Measurements from ENCODE around the gene RNLS. TPM values are rescaled to one million over a fixed set of nuclear protein-coding genes. Genes with fewer than 3 reads are reported as not detected.

Gene RNLS
- total RNA-seq, 2 experiments from 2014 or later, result 0.95 to 2.7 TPM

DNA sequence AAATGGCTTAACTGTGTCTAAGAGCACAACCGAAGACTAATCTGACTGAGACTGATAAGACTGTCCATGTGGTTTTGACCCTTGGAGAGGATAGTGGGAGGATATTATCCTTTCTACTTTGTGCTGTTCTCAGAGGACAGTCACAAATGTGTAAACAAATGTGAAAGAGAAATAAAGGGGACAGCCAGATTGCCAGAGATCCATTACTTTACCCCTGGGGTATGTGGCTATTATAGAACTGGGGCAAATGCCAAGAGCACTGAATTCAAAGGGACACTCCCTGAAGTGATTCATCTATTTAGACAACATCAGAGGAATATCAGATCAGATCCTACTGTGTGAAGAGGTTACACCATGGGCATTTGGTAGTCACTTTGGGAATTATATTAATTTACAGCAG lies 154.7 kb downstream of the RNLS start:
- ChIA-PET CTCF (no interaction called here), POLR2A (interaction anchor here (1.0 kb wide), 1 partner anchor 42 kb away, joined by 3 read pairs; no protein-coding TSS in a partner anchor)
- H3K27me3 Mint-ChIP-seq, result no peaks in the 10 kb centered on the region
- H3K4me1 Mint-ChIP-seq (ENCODE audit: low read depth), result peaks cover 14% of the 10 kb centered on the region
- H3K36me3 Mint-ChIP-seq (ENCODE audit: low read depth), result no peaks in the 10 kb centered on the region
- ATAC-seq (ENCODE audit: poor library complexity), result no peak
- TF ChIP-seq, protein P1, sequence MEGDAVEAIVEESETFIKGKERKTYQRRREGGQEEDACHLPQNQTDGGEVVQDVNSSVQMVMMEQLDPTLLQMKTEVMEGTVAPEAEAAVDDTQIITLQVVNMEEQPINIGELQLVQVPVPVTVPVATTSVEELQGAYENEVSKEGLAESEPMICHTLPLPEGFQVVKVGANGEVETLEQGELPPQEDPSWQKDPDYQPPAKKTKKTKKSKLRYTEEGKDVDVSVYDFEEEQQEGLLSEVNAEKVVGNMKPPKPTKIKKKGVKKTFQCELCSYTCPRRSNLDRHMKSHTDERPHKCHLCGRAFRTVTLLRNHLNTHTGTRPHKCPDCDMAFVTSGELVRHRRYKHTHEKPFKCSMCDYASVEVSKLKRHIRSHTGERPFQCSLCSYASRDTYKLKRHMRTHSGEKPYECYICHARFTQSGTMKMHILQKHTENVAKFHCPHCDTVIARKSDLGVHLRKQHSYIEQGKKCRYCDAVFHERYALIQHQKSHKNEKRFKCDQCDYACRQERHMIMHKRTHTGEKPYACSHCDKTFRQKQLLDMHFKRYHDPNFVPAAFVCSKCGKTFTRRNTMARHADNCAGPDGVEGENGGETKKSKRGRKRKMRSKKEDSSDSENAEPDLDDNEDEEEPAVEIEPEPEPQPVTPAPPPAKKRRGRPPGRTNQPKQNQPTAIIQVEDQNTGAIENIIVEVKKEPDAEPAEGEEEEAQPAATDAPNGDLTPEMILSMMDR (IDR thresholded peaks at IDR 0.05), result no peak
- no peaks in the 10 kb centered on the region for H3K27me3 ChIP-seq (ENCODE audit: control insufficient read depth in 1 of 2, insufficient read depth in 2 of 2, low read length in 2 of 2)
- no peak overlapping the region for H3K4me3 ChIP-seq (ENCODE audit: low read length)
- no peak overlapping the region for H3K27ac Mint-ChIP-seq
- no peaks in the 10 kb centered on the region for H3K9me3 ChIP-seq (ENCODE audit: control insufficient read depth in 1 of 2, insufficient read depth in 1 of 2, low read length in 2 of 2)
- H3K36me3 ChIP-seq (ENCODE audit: insufficient read depth, low read length), result no peaks in the 10 kb centered on the region
- no peaks in the 10 kb centered on the region for H3K9me3 Mint-ChIP-seq
- DNase-seq, result no peak
- no peak overlapping the region for H3K4me3 Mint-ChIP-seq
- intact Hi-C loops (cut with DNase I, micrococcal nuclease), result no loop called here
- no peak overlapping the region for H3K27ac ChIP-seq (ENCODE audit: low read depth in 1 of 2, low read length in 2 of 2)
- no peaks in the 10 kb centered on the region for H3K4me1 ChIP-seq (ENCODE audit: insufficient read depth, low read length)

DNA sequence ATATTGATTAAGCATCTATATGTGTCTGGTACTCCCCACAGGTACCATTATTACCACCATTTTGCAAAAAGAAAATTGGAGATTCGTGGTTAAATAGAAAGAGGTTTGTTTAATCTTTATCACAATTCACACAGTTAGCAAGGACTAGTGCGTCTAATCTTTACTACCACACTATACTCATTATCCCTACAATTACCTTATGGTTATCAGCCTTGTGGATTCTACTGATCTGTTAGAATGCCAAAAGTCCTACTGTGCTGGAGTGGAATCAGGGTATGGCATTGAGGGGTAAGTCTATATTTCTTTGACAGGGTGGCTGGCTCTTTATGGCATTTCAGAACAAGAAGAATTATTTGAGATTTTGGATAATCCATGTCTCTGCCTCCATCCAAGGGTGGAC lies 156.1 kb downstream of the RNLS start:
- H3K4me1 ChIP-seq (ENCODE audit: insufficient read depth, low read length), result no peaks in the 10 kb centered on the region
- no peaks in the 10 kb centered on the region for H3K36me3 ChIP-seq (ENCODE audit: insufficient read depth, low read length)
- no peaks in the 10 kb centered on the region for H3K36me3 Mint-ChIP-seq (ENCODE audit: low read depth)
- CTCF ChIA-PET, result no interaction called here
- H3K9me3 ChIP-seq (ENCODE audit: control insufficient read depth in 1 of 2, insufficient read depth in 1 of 2, low read length in 2 of 2), result no peaks in the 10 kb centered on the region
- peaks cover 14% of the 10 kb centered on the region for H3K4me1 Mint-ChIP-seq (ENCODE audit: low read depth)
- no peak overlapping the region for H3K4me3 ChIP-seq (ENCODE audit: low read length)
- no peak overlapping the region for H3K4me3 Mint-ChIP-seq
- ATAC-seq (ENCODE audit: poor library complexity), result no peak
- H3K27ac Mint-ChIP-seq, result no peak overlapping the region
- POLR2A ChIA-PET, result no interaction called here
- TF ChIP-seq, protein P1 (IDR thresholded peaks at IDR 0.05), result no peak
- intact Hi-C loops (cut with DNase I, micrococcal nuclease), result no loop called here
- H3K9me3 Mint-ChIP-seq, result no peaks in the 10 kb centered on the region
- no peak overlapping the region for H3K27ac ChIP-seq (ENCODE audit: low read depth in 1 of 2, low read length in 2 of 2)
- no peaks in the 10 kb centered on the region for H3K27me3 Mint-ChIP-seq
- no peaks in the 10 kb centered on the region for H3K27me3 ChIP-seq (ENCODE audit: control insufficient read depth in 1 of 2, insufficient read depth in 2 of 2, low read length in 2 of 2)
- DNase-seq, result no peak

GRCh38 chr10:88424881-88425280 lies 158.2 kb downstream of the RNLS start:
- Mint-ChIP-seq H3K4me3 (no peak overlapping the region), H3K27ac (no peak overlapping the region), H3K9me3 (no peaks in the 10 kb centered on the region), H3K36me3 (ENCODE audit: low read depth) (no peaks in the 10 kb centered on the region), H3K4me1 (ENCODE audit: low read depth) (peaks cover 14% of the 10 kb centered on the region), H3K27me3 (no peaks in the 10 kb centered on the region)
- no peak overlapping the region for H3K4me3 ChIP-seq (ENCODE audit: low read length)
- H3K9me3 ChIP-seq (ENCODE audit: control insufficient read depth in 1 of 2, insufficient read depth in 1 of 2, low read length in 2 of 2), result no peaks in the 10 kb centered on the region
- TF ChIP-seq, protein P1 (IDR thresholded peaks at IDR 0.05), result no peak
- no peak for DNase-seq
- no peaks in the 10 kb centered on the region for H3K27me3 ChIP-seq (ENCODE audit: control insufficient read depth in 1 of 2, insufficient read depth in 2 of 2, low read length in 2 of 2)
- no peak for ATAC-seq (ENCODE audit: poor library complexity)
- H3K36me3 ChIP-seq (ENCODE audit: insufficient read depth, low read length), result no peaks in the 10 kb centered on the region
- intact Hi-C loops (cut with DNase I, micrococcal nuclease), result no loop called here
- ChIA-PET CTCF (no interaction called here), POLR2A (no interaction called here)
- H3K27ac ChIP-seq (ENCODE audit: low read depth in 1 of 2, low read length in 2 of 2), result no peak overlapping the region
- no peaks in the 10 kb centered on the region for H3K4me1 ChIP-seq (ENCODE audit: insufficient read depth, low read length)

All from CD4-positive, alpha-beta T cell (primary cell).